ENCODE measurements around the gene CASP14.
"Not testable (repeated sequence)": the region's sequence is repeated elsewhere in the genome, so short reads cannot be mapped to it uniquely, and the experiment has no call there.

Gene CASP14

GRCh38 chr19:15048885-15049541 lies at the start of gene CASP14:
TSS of gene CASP14 (plus strand) at chr19:15049480. CDS start at chr19:15052252, 2,772 bp downstream.
- DNase-seq (ENCODE audit: low read depth), result no peak
- no peak for TF ChIP-seq CTCF (conservative IDR thresholded peaks at IDR 0.05; ENCODE audit: low read depth, low read length)
- H3K4me3 ChIP-seq (ENCODE audit: low read length), result no peak within 1 kb of the TSS

GRCh38 chr19:15008308-15008707 lies 41.0 kb upstream of the CASP14 start:
- no peak for DNase-seq (ENCODE audit: low read depth)
- no peak overlapping the region for H3K4me3 ChIP-seq (ENCODE audit: low read length)
- TF ChIP-seq CTCF (conservative IDR thresholded peaks at IDR 0.05; ENCODE audit: low read depth, low read length), result no peak

GRCh38 chr19:15010501-15011300 lies 38.6 kb upstream of the CASP14 start:
- TF ChIP-seq CTCF (conservative IDR thresholded peaks at IDR 0.05; ENCODE audit: low read depth, low read length), result no peak
- no peak overlapping the region for H3K4me3 ChIP-seq (ENCODE audit: low read length)
- no peak for DNase-seq (ENCODE audit: low read depth)

GRCh38 chr19:15014579-15014978 lies 34.7 kb upstream of the CASP14 start:
- TF ChIP-seq CTCF (conservative IDR thresholded peaks at IDR 0.05; ENCODE audit: low read depth, low read length), result no peak
- DNase-seq (ENCODE audit: low read depth), result no peak
- H3K4me3 ChIP-seq (ENCODE audit: low read length), result no peak overlapping the region

GRCh38 chr19:15015946-15016542 lies 33.2 kb upstream of the CASP14 start:
- H3K4me3 ChIP-seq (ENCODE audit: low read length), result no peak overlapping the region
- no peak for TF ChIP-seq CTCF (conservative IDR thresholded peaks at IDR 0.05; ENCODE audit: low read depth, low read length)
- DNase-seq (ENCODE audit: low read depth), result no peak

- DNase-seq (ENCODE audit: low read depth); H3K4me3 ChIP-seq (ENCODE audit: low read length): not testable (repeated sequence)
These were observed 30.4 kb upstream of the CASP14 start for GRCh38 chr19:15018836-15019235.

GRCh38 chr19:15021286-15022007 lies 27.8 kb upstream of the CASP14 start:
- no peak overlapping the region for H3K4me3 ChIP-seq (ENCODE audit: low read length)
- DNase-seq (ENCODE audit: low read depth), result no peak
- no peak for TF ChIP-seq CTCF (conservative IDR thresholded peaks at IDR 0.05; ENCODE audit: low read depth, low read length)

Data from retinal pigment epithelial cell (primary cell).